ENCODE measurements around the gene ATG7.
"Not testable (repeated sequence)": the region's sequence is repeated elsewhere in the genome, so short reads cannot be mapped to it uniquely, and the experiment has no call there.

ATG7 gene

GRCh38 chr3:11327619-11328018 lies 55.4 kb downstream of the ATG7 start:
- Histone ChIP-seq H3K4me3 (no peak overlapping the region), H3K27ac (no peak overlapping the region)
- TF ChIP-seq, protein P1, sequence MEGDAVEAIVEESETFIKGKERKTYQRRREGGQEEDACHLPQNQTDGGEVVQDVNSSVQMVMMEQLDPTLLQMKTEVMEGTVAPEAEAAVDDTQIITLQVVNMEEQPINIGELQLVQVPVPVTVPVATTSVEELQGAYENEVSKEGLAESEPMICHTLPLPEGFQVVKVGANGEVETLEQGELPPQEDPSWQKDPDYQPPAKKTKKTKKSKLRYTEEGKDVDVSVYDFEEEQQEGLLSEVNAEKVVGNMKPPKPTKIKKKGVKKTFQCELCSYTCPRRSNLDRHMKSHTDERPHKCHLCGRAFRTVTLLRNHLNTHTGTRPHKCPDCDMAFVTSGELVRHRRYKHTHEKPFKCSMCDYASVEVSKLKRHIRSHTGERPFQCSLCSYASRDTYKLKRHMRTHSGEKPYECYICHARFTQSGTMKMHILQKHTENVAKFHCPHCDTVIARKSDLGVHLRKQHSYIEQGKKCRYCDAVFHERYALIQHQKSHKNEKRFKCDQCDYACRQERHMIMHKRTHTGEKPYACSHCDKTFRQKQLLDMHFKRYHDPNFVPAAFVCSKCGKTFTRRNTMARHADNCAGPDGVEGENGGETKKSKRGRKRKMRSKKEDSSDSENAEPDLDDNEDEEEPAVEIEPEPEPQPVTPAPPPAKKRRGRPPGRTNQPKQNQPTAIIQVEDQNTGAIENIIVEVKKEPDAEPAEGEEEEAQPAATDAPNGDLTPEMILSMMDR (IDR thresholded peaks at IDR 0.05): no peak
- DNase-seq (ENCODE audit: low spot score): no peak

- TF ChIP-seq, protein P1 (IDR thresholded peaks at IDR 0.05): no peak
- Histone ChIP-seq H3K27ac (no peak overlapping the region), H3K4me3 (no peak overlapping the region)
- DNase-seq (ENCODE audit: low spot score): no peak
Measured at GRCh38 chr3:11328196-11328945, 56.2 kb downstream of the ATG7 start.

DNA sequence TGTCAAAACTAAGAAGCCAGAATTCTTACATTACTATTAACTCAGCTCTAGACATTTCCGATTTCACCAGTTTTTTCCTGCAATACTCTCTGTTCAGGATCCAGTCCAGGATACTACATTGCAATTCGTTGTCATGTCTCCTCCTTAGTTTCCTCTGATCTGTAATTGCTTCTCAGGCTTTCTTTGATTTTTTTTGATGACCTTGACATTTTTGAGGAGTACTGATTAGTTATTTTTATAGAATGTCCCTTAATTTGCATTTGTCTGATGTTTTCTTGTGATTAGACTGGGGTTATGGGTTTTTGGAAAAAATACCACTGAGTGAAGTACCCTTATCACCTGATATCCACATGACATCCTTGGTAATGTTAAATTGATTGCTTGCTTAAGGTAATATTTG lies 57.6 kb downstream of the ATG7 start:
- H3K27ac ChIP-seq: no peak overlapping the region
- DNase-seq (ENCODE audit: low spot score): no peak
- TF ChIP-seq, protein P1 (IDR thresholded peaks at IDR 0.05): no peak
- H3K4me3 ChIP-seq: no peak overlapping the region

DNA sequence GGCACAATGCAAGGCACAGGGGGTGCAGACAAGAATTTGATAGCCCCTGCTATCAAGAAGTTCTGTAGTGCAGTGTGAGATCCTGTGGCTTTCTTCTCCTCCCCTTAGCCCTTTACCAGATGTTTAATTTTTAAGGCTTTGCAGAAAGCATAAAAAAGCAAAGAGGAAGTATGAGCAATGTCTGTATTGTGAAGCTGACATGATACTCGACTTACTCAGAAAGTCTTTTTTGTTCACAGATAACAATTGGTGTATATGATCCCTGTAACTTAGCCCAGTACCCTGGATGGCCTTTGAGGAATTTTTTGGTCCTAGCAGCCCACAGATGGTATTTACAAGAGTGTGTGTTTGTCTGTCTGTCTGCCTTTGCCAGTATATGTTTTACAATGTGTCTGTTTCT lies 58.9 kb downstream of the ATG7 start:
- no peak overlapping the region for H3K27ac ChIP-seq
- TF ChIP-seq, protein P1 (IDR thresholded peaks at IDR 0.05): no peak
- DNase-seq (ENCODE audit: low spot score): no peak

DNA sequence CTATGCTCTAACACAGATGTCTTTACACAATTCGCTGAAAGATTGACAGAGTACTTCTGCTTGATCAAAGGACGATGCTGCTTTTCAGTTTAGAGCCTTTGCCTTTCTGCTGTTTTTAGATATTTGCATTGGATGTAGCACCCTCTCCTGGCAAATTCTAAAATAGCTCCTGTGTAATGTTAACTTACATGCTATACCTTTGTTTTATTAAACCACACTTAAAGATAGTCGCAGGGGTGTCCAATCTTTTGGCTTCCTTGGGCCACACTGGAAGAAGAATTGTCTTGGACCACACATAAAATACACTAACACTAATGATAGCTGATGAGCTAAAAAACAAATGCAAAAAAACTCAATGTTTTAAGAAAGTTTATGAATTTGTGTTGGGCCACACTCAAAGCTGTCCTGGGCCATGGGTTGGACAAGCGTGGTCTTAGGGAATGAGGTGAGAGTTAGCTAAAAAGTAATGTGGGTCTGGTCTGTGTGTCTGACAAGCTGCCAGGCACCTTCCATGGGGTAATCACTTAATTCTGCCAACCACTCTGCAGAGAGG lies 62.9 kb downstream of the ATG7 start:
- no peak overlapping the region for H3K27ac ChIP-seq
- no peak for DNase-seq (ENCODE audit: low spot score)
- no peak overlapping the region for H3K4me3 ChIP-seq
- TF ChIP-seq, protein P1 (IDR thresholded peaks at IDR 0.05): peak; percentile 67

More for the DNA sequence above, 58.9 kb downstream of the ATG7 start:
- H3K4me3 ChIP-seq: no peak overlapping the region

DNA sequence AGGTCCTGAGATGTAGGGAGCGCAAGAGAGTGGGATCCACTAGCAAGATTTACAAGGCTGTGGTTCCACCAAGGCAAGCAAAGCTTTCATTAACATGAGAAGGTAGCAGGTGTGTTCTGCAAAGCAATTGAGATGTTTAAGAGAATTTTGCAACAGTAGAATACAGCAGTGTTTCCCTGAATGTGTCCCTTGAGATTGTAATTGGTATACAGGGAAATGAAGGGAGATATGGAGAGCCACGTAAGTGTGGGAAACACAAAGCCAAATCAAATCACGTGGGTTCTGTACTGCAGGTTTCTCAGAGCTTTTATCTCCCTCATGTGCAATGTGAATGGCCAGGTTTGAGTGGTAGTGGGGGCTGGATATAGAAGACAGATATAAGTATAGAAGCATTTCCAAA lies 67.3 kb downstream of the ATG7 start:
- Histone ChIP-seq H3K27ac (no peak overlapping the region), H3K4me3 (no peak overlapping the region)
- no peak for DNase-seq (ENCODE audit: low spot score)
- TF ChIP-seq, protein P1 (IDR thresholded peaks at IDR 0.05): no peak

GRCh38 chr3:11346416-11346815 lies 74.2 kb downstream of the ATG7 start:
- no peak overlapping the region for H3K27ac ChIP-seq
- TF ChIP-seq, protein P1 (IDR thresholded peaks at IDR 0.05): no peak
- DNase-seq (ENCODE audit: low spot score): no peak
- H3K4me3 ChIP-seq: no peak overlapping the region

- DNase-seq (ENCODE audit: low spot score); H3K27ac ChIP-seq; H3K4me3 ChIP-seq: not testable (repeated sequence)
Measured at GRCh38 chr3:11348877-11349276, 76.7 kb downstream of the ATG7 start.

All from coronary artery (tissue), 2 donors.